HG03469 (cell line): ENCODE results near the gene CLIC4.
"Not testable (repeated sequence)": the region's sequence is repeated elsewhere in the genome, so short reads cannot be mapped to it uniquely, and the experiment has no call there.

Source experiments
- ATAC-seq: cut with Tn5 transposase; IDR thresholded peaks from one replicate; pipeline ENCODE4 v1.9.1; 2021; ENCODE audit warnings: mild to moderate bottlenecking, moderate library complexity, moderate number of reproducible peaks; ENCODE audit not compliant: unreplicated experiment

CLIC4 gene

GRCh38 chr1:24872061-24872850 is 127.0 kb downstream of the CLIC4 start:
- no peak for ATAC-seq

GRCh38 chr1:24873148-24873547 is 127.9 kb downstream of the CLIC4 start:
- ATAC-seq, result no peak

DNA sequence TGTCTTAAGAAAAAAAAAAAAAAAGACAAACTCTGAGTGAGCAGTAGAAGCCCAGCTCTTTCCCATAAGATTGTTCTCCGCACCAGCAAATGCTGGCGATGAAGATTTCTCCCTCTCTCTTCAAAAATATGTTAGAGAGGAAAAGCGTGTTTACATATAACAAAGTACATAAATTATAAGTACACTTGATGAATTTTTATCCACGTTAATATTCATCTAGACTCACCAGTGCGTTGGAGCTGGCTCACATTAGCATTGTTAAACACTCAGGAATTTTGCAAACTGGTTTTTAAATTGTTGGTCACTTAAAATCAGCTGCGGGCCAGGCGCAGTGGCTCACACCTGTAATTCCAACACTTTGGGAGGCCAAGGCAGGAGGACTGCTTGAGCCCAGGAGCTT is 128.8 kb downstream of the CLIC4 start:
- ATAC-seq, result no peak

- no peak for ATAC-seq
Observed at GRCh38 chr1:24874611-24875234, 129.5 kb downstream of the CLIC4 start.

DNA sequence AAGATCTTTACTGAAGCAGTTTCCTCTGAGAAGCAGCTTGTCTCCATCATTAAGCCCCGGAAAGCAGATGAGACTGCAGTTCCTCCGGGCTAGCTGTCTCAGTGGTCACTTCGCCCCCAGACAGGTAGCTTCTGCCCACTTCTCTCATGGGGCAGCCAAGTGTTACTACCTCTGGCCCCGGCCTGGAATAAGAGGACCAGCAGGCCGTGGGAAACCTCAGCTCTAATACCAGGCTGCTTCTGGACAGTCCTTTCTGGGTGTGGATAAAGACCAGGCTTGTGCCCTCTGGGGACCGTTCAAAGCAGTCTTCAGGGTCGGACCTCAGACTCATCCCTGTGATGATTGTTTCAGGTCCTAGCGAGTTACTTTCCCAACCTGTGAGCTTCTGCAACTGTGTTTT is 130.0 kb downstream of the CLIC4 start:
- ATAC-seq, result no peak

DNA sequence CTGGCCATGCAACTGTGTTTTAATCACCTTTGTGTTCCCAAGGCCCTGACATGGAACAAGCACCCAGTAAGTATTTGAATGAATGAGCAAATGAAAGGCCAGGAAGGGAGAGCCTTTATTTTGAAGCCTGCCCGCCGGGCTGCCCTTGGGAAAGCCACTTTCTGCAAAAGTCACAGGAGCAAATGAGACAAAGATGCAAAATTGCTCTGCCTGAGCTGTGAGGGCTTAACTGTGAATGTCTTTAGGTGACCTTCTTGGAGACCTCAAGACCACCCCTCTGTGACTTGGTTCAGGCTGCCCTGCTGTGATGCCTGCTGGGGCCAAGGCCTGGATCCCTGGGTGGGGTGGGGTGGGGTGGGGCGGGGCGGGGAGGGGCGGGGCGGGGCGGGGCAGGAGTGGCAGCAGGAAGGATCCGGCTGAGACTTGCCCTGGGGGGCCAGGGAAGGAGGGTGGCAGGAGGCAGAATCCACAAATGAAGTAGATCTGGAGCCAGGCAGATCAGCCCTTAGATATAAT is 130.8 kb downstream of the CLIC4 start:
- ATAC-seq, result no peak

DNA sequence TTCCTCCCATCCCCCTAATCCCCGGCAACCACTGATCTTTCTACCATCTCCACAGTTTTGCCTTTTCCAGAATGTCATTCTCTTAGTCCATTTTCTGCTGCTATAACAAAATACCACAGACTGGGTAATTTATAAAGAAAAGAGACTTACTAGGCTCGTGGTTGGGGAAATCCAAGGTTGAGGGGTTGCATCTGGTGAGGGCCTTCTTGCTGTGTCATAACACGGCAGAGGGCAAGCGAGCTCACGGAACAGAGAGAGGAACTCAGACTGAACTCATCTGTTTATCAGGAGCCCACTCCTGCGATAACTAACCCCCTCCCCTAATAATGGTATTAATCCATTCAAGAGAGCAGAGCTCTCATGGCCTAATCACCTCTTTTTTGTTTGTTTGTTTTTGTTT is 132.8 kb downstream of the CLIC4 start:
- no peak for ATAC-seq

DNA sequence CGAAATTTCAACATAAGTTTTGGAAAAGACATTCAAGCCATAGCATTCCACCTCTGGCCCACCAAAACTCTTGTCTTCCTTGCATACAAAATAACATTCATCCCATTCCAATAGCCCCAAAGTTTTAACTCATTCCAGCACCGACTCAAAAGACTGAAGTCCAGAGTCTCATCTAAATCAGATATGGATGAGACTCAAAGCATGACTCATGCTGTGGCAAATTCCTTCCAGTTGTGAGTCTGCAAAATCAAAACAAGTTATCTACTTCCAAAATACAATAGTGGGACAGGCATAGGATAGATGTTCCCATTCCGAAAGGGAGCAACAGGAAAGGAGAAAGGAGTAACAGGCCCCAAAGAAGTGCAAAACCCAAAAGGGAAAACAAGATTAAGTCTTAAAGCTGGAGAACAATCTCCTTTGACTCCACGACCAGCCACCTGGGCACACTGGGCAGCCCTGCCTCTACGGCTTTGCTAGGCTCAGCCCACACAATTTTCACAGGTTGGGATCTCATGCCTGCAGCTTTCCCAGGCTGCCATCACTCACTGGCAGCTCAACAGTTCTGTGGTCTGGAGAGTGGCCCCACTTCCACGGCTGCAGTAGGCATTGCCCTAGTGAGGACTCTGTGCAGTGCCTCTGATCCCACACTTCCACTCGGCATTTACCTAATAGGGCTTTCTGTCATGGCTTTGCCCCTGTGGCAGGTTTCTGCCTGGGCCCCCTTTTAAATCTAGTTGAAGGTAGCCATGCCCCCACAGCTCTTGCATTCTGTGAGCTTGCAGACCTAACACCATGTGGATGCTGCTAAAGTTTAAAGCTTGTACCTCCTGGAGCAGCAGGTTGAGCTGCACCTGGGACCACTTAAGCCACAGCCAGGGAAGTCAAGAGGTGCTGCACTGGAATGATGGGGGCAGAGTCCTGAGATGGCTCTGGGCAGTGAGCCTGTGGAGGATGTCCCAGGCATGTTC is 133.8 kb downstream of the CLIC4 start:
- ATAC-seq, result no peak

GRCh38 chr1:24881034-24881433 is 135.8 kb downstream of the CLIC4 start:
- ATAC-seq, result no peak

DNA sequence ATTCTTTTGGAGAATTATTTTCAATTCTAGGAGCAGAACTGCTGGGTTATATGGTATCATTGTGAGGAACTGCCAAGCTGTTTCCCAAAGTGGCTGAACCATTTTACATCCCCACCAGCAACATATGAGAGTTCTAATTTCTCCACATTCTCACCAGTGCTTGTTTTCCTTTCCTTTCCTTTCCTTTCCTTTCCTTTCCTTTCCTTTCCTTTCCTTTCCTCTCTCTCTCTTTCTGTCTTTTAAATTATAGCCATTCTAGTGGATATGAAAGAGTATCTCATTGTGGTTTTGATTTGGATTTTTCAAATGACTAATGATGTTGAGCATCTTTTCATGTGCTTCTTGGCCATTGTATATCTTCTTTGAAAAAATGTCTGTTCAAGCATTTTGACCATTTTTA is 139.5 kb downstream of the CLIC4 start:
- no peak for ATAC-seq

GRCh38 chr1:24886241-24886640 is 141.0 kb downstream of the CLIC4 start:
- ATAC-seq, result no peak

DNA sequence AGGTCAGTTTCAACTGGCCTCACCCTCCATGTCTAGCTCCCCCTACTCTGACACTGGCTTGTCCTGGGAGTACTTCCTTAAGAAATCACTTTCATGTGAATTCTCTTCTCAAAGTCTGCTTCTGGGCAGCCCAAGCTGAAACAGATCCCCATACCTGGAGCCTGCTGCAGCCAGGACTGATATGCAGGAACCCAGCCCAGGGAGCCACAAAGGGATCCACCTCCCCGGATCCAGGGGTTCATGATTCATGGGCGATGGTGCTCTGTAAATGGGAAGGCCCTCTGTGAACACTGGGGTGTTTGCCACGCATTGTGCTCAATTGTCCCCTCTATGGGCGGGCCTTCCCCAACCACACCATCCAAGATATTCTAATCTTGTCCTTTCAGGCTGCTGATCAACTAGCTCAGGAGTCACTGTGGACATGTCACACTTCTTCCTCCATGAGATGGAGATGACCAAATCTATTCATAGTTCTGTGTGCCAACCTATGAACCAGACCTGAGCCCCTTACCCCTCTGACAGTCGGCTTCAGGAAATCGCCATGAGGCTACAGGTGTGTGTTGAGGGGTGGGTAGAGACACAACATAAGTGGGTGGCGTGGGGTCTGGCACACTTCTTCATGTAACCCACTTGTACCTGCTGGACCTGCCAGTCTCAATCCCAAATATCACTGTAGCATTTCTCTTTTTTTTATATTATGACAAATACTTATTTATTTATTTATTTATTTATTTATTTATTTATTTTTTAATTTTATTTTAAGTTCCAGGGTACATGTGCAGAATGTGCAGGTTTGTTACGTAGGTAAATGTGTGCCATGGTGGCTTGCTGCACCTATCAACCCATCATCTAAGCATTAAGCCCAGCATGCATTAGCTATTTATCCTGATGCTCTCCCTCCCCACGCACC is 143.1 kb downstream of the CLIC4 start:
- ATAC-seq, result no peak

DNA sequence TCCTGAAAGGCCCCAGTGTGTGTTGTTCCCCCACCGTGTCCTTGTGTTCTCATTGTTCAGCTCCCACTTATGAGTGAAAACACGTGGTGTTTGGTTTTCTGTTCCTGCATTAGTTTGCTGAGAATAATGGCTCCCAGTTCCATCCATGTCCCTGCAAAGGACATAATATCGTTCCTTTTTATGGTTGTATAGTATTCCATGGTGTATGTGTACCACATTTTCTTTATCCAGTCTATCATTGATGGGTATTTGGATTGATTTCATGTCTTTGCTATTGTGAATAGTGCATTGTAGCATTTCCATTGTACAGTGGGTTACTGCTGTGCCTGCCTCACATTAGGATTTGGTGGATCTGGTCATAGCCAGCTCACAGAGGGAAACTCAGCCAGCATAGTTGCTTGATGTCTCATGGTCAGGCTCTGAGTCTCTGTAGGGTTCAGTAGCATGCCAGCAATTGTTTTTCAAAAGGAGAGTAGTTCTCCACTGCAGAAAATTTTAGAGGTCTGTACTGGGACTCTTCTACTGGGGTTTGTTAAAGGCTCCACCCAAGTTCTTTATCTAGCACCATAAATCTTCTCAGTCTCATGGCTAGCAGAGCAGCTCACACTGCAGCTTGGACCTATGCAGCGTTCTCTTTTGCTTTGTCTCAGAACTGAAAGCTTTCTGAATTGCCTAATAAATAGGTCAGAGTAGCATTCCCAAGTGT is 143.9 kb downstream of the CLIC4 start:
- no peak for ATAC-seq

GRCh38 chr1:24890887-24891286 is 145.6 kb downstream of the CLIC4 start:
- no peak for ATAC-seq

DNA sequence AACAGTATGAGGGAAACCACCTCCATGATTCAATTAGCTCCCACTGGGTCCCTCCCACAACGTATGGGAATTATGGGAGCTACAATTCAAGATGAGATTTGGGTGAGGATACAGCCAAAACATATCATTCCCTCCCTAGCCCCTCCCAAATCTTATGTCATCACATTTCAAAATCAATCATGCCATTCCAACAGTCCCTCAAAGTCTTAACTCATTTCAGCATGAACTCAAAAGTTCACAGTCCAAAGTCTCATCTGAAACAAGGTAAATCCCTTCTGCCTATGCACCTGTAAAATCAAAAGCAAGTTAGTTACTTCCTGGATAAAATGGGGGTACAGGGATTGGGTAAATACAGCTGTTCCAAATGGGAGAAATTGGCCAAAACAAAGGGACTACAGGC is 146.1 kb downstream of the CLIC4 start:
- ATAC-seq, result not testable (repeated sequence)

GRCh38 chr1:24892188-24893153 is 147.2 kb downstream of the CLIC4 start:
- ATAC-seq, result no peak

DNA sequence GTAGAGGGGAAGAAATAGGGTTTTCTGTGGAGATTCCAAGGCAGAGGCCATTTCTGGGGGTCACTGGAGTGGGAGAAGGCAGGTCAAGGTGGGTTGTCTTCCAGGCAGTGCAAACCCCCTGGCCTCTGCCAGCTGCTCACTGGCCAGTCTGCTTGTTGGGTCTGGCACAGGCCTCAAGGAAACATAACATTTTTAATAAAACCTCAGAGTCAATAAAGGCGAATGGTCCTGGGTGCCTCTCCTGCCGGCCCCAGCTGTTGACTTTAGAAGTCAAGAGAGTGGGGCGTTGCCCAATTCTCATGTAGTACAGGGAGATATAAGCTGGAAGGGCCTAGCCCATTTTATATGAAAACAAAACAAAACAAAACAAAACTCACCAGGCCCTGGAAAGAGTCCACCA is 148.2 kb downstream of the CLIC4 start:
- no peak for ATAC-seq
